PFSK-1 (cell line): ENCODE results near the gene TMEM40.

Experiments used
- FOXP2 ChIP-seq: optimal IDR thresholded peaks from 2 replicates; pipeline ENCODE3; 2011; ENCODE audit warnings: borderline replicate concordance, control low read depth, inconsistent platforms; ENCODE audit not compliant: insufficient read depth; ENCODE audit errors: extremely low read length, extremely low read depth
- POLR2AphosphoS5 ChIP-seq: IDR thresholded peaks from 2 replicates; pipeline ENCODE4 v1.6.1; 2012; ENCODE audit warnings: low read depth, mild to moderate bottlenecking, control low read depth, low read length, moderate library complexity
- SIN3A ChIP-seq: IDR thresholded peaks from 2 replicates; pipeline ENCODE4 v1.6.1; 2012; ENCODE audit warnings: mild to moderate bottlenecking, low read length, moderate library complexity, borderline replicate concordance; ENCODE audit not compliant: insufficient read depth
- TAF1 ChIP-seq: IDR thresholded peaks from 2 replicates; pipeline ENCODE4 v1.6.1; 2012; ENCODE audit warnings: low read length, control low read depth, borderline replicate concordance; ENCODE audit not compliant: insufficient read depth
- TF ChIP-seq, protein P1 (sequence below), 2 experiments: IDR thresholded peaks; 2 replicates each; pipeline versions ENCODE4 v1.6.1 to v1.8.0; 2011 to 2012; ENCODE audit warnings: low read depth in 2 of 2, low read length in 2 of 2, control low read depth in 1 of 2, inconsistent platforms in 1 of 2, mild to moderate bottlenecking in 1 of 2, moderate library complexity in 1 of 2; ENCODE audit not compliant: insufficient read depth in 1 of 2

Gene TMEM40

DNA sequence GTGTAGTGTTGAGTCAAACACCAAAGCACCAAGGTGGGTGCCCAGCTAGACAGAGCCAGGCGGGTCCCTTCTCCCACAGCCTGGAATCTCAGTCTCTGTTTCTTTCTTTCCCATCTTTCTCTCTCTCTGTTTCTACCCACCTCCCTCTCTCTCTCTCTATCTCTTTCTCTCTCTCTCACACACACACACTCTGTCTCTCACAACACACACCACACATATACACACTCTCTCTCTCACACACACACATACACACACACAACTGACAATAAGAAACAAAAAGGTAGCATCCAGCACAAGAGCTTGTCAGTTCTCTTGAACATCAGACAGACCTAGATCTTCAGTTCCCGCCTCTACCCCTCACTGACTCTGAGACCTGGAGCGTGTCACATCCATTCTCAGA lies 2.4 kb downstream of the TMEM40 start:
- TF ChIP-seq FOXP2: no peak
- TF ChIP-seq POLR2AphosphoS5: no peak
- TF ChIP-seq, protein P1, sequence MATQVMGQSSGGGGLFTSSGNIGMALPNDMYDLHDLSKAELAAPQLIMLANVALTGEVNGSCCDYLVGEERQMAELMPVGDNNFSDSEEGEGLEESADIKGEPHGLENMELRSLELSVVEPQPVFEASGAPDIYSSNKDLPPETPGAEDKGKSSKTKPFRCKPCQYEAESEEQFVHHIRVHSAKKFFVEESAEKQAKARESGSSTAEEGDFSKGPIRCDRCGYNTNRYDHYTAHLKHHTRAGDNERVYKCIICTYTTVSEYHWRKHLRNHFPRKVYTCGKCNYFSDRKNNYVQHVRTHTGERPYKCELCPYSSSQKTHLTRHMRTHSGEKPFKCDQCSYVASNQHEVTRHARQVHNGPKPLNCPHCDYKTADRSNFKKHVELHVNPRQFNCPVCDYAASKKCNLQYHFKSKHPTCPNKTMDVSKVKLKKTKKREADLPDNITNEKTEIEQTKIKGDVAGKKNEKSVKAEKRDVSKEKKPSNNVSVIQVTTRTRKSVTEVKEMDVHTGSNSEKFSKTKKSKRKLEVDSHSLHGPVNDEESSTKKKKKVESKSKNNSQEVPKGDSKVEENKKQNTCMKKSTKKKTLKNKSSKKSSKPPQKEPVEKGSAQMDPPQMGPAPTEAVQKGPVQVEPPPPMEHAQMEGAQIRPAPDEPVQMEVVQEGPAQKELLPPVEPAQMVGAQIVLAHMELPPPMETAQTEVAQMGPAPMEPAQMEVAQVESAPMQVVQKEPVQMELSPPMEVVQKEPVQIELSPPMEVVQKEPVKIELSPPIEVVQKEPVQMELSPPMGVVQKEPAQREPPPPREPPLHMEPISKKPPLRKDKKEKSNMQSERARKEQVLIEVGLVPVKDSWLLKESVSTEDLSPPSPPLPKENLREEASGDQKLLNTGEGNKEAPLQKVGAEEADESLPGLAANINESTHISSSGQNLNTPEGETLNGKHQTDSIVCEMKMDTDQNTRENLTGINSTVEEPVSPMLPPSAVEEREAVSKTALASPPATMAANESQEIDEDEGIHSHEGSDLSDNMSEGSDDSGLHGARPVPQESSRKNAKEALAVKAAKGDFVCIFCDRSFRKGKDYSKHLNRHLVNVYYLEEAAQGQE (IDR thresholded peaks at IDR 0.05; ENCODE audit: insufficient read depth in 1 of 2, low read depth in 2 of 2, low read length in 2 of 2): no peak
- TF ChIP-seq TAF1: no peak
- TF ChIP-seq SIN3A: no peak

DNA sequence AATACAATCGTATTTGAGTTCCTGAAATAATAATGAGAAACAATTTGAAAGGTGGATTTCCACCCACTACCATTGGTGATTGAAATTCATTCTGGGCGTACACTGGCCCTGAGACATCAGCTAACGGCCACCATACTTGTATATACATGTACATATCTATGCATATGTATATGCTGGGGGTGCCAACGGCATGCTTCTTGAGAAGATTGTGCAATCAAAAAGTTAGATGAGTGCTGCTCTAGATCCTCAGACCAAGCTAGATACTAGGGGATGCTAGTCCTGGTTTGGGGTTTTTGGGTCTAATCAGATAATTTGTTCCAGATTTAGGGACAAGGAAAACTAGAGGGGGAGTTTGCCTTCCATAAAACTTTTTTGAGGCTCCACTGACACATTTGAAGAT lies 2.9 kb downstream of the TMEM40 start:
- TF ChIP-seq FOXP2: no peak
- TF ChIP-seq, protein P1 (IDR thresholded peaks at IDR 0.05; ENCODE audit: insufficient read depth in 1 of 2, low read depth in 2 of 2, low read length in 2 of 2): no peak
- no peak for TF ChIP-seq POLR2AphosphoS5
- TF ChIP-seq SIN3A: no peak

DNA sequence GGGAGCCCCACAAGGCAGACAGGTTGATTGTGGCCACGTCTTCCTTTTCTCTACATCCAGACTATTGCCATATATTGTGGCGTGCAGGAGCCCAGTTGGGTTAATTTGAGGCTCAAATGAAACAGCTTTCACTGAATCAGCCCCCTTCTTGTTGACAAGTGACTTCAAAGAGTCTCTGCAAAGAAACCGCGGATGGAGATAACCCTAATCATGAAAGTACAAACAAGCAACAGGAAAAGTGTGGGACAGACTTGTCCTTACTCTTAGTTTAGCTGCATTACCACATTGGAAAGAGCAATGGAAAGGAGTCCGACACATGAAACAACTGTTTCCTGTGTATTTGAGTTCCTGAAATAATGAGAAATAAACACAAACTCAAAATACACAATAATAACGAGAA lies 3.3 kb downstream of the TMEM40 start:
- TF ChIP-seq, protein P1 (IDR thresholded peaks at IDR 0.05; ENCODE audit: insufficient read depth in 1 of 2, low read depth in 2 of 2, low read length in 2 of 2): no peak
- TF ChIP-seq POLR2AphosphoS5 (no peak), SIN3A (no peak), FOXP2 (no peak), TAF1 (no peak)

DNA sequence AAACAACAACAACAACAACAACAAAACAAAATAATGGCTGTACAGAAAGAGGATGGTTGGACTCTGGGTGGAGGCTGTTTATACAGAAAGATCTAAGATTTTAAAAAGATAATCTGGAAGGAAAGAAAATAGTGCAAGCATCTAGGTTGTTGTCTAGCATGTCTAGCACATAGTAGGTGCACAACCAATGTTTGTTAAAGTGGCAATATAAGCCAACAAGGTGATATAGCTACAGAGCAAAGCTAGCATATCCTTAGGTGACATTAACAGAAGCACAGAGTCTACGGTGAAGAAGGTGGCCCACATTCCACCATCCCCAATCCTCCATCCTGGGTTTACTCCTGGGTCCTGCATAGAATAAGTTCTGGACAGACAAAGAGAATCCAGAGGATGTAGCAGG lies 4.7 kb downstream of the TMEM40 start:
- TF ChIP-seq, protein P1 (IDR thresholded peaks at IDR 0.05; ENCODE audit: insufficient read depth in 1 of 2, low read depth in 2 of 2, low read length in 2 of 2): no peak

DNA sequence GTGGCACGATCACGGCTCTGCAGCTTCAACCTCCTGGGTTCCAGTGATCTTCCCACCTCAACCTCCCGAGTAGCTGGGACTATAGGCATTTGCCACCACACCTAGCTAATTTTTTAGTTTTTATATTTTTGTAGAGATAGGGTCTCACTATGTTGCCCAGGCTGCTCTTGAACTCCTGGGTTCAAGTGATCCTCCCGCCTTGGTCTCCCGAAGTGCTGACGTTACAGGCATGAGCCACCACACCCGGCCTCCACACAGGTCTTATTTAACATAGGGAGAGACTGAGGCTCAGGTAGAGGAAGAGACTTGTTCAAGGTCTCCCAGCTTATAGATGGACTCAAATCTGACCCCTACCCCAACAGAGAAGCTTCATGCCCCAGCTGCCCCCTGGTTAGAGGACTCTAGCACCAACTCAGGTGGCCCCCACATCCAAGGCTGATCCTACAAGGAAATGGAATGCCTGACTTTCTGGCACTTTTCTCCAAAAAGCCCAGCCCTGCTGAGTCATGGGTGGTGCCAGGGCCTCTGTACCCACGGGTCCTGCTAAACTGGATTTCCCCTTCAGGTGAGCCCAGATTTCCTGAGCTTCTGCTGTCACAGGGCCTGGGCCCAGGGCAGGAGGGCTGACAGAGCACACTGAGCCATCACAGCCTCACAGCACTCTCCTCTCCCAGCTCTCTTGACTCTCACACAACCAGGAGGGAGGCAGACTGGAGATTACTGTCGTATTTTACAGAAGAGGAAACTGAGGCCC lies 5.6 kb downstream of the TMEM40 start:
- TF ChIP-seq POLR2AphosphoS5 (no peak), FOXP2 (no peak), SIN3A (no peak), TAF1 (no peak)
- TF ChIP-seq, protein P1 (IDR thresholded peaks at IDR 0.05; ENCODE audit: insufficient read depth in 1 of 2, low read depth in 2 of 2, low read length in 2 of 2): no peak
